ENCODE data around the gene CYSRT1. TPM values are rescaled to one million over a fixed set of nuclear protein-coding genes. Genes with fewer than 3 reads are reported as not detected.

The CYSRT1 gene
- total RNA-seq, 1 experiment from 2014 or later, result 1.7 TPM

- Histone ChIP-seq H3K27me3 (replicated peaks; ENCODE audit: control insufficient read depth, insufficient read depth, low read length) (no peaks in the 10 kb centered on the region), H3K4me1 (peaks cover 19% of the 10 kb centered on the region), H3K9me3 (no peaks in the 10 kb centered on the region), H3K4me3 (ENCODE audit: low read depth, low read length) (no peak within 1 kb of the TSS), H3K36me3 (ENCODE audit: control insufficient read depth, insufficient read depth, low read length) (no peaks in the 10 kb centered on the region)
- BruUV-seq (replicated peaks), result no TSS peak
- CTCF ChIA-PET, result no interaction called here
- H3K4me1 Mint-ChIP-seq (ENCODE audit: low read depth, unreplicated experiment), result peaks cover 7% of the 10 kb centered on the region
- TF ChIP-seq, protein P1, sequence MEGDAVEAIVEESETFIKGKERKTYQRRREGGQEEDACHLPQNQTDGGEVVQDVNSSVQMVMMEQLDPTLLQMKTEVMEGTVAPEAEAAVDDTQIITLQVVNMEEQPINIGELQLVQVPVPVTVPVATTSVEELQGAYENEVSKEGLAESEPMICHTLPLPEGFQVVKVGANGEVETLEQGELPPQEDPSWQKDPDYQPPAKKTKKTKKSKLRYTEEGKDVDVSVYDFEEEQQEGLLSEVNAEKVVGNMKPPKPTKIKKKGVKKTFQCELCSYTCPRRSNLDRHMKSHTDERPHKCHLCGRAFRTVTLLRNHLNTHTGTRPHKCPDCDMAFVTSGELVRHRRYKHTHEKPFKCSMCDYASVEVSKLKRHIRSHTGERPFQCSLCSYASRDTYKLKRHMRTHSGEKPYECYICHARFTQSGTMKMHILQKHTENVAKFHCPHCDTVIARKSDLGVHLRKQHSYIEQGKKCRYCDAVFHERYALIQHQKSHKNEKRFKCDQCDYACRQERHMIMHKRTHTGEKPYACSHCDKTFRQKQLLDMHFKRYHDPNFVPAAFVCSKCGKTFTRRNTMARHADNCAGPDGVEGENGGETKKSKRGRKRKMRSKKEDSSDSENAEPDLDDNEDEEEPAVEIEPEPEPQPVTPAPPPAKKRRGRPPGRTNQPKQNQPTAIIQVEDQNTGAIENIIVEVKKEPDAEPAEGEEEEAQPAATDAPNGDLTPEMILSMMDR (IDR thresholded peaks at IDR 0.05; ENCODE audit: insufficient read depth in 1 of 2, low read depth in 1 of 2, low read length in 1 of 2, severe bottlenecking in 1 of 2, unreplicated experiment in 1 of 2), result no peak
- no peak for DNase-seq
- intact Hi-C loops (cut with micrococcal nuclease; ENCODE audit: unreplicated experiment), result no loop called here
- H3K36me3 Mint-ChIP-seq (ENCODE audit: insufficient read depth, unreplicated experiment), result peaks cover 21% of the 10 kb centered on the region
- no peak within 1 kb of the TSS for H3K4me3 Mint-ChIP-seq (ENCODE audit: unreplicated experiment)
- H3K9me3 Mint-ChIP-seq (ENCODE audit: unreplicated experiment), result no peaks in the 10 kb centered on the region
- POLR2A ChIA-PET, result no interaction called here
- no peaks in the 10 kb centered on the region for H3K27me3 Mint-ChIP-seq (ENCODE audit: insufficient read depth, unreplicated experiment)
- no peak within 1 kb of the TSS for H3K27ac Mint-ChIP-seq (ENCODE audit: unreplicated experiment)
These were observed 26.2 kb downstream of the CYSRT1 start, which contains the start of gene STPG3 for GRCh38 chr9:137251194-137251461. STPG3 (plus strand) TSS chr9:137251286; CDS start chr9:137251287, 1 bp downstream.

DNA sequence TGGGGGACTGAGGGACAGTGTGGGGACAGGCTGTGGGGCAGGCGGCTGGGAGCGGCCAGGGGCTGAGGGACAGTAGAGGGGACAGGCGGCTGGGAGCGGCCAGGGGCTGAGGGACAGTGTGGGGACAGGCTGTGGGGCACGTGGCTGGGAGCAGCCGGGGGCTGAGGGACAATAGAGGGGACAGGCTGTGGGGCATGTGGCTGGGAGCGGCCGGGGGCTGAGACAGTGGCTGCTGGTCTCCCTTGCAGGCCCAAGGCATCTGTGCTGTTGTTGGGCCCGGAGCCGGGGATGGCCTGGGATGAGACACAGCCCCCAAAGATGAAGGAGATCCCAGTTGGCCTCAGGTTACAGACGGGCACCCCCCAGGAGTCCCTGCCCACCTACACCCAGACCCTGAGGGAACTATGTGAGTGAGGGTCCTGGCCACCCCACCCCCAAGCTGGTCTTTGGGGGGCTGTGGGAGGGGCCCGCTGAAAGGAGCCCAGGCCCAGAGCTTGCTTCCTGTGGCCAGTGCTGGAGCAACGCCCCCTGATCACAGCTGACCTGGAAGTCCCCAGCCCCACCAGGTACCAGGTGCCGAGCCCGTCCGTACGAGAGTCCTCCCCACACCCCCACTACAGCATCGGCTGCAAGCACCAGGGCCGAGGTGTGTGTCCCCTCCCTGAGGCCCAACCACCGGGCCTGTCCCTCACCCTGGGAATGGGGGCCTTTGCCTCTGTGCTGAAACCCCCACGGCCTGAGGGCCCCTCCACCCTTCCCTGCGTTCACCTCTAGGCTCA, 26.7 kb downstream of the CYSRT1 start:
- Histone ChIP-seq H3K27me3 (replicated peaks; ENCODE audit: control insufficient read depth, insufficient read depth, low read length) (no peaks in the 10 kb centered on the region), H3K4me3 (ENCODE audit: low read depth, low read length) (no peak overlapping the region), H3K36me3 (ENCODE audit: control insufficient read depth, insufficient read depth, low read length) (peaks cover 2% of the 10 kb centered on the region; the same call in 1 of the 2 replicates), H3K9me3 (no peaks in the 10 kb centered on the region), H3K4me1 (peaks cover 23% of the 10 kb centered on the region)
- TF ChIP-seq, protein P1 (IDR thresholded peaks at IDR 0.05; ENCODE audit: insufficient read depth in 1 of 2, low read depth in 1 of 2, low read length in 1 of 2, severe bottlenecking in 1 of 2, unreplicated experiment in 1 of 2), result no peak
- peaks cover 23% of the 10 kb centered on the region for H3K36me3 Mint-ChIP-seq (ENCODE audit: insufficient read depth, unreplicated experiment)
- POLR2A ChIA-PET, result interaction anchor here (0.5 kb wide), 1 partner anchor 11 kb away, joined by 5 read pairs; no protein-coding TSS in a partner anchor
- no peak overlapping the region for H3K27ac Mint-ChIP-seq (ENCODE audit: unreplicated experiment)
- H3K4me3 Mint-ChIP-seq (ENCODE audit: unreplicated experiment), result no peak overlapping the region
- H3K27me3 Mint-ChIP-seq (ENCODE audit: insufficient read depth, unreplicated experiment), result no peaks in the 10 kb centered on the region
- DNase-seq, result no peak
- BruUV-seq (replicated peaks), result no TSS peak
- H3K9me3 Mint-ChIP-seq (ENCODE audit: unreplicated experiment), result no peaks in the 10 kb centered on the region
- intact Hi-C loops (cut with micrococcal nuclease; ENCODE audit: unreplicated experiment), result no loop called here
- H3K4me1 Mint-ChIP-seq (ENCODE audit: low read depth, unreplicated experiment), result peaks cover 7% of the 10 kb centered on the region
- CTCF ChIA-PET, result interaction anchor here (0.6 to 3.3 kb wide), 3 partner anchors 15 to 576 kb away, joined by 4 to 24 read pairs (median 7); no protein-coding TSS in a partner anchor

DNA sequence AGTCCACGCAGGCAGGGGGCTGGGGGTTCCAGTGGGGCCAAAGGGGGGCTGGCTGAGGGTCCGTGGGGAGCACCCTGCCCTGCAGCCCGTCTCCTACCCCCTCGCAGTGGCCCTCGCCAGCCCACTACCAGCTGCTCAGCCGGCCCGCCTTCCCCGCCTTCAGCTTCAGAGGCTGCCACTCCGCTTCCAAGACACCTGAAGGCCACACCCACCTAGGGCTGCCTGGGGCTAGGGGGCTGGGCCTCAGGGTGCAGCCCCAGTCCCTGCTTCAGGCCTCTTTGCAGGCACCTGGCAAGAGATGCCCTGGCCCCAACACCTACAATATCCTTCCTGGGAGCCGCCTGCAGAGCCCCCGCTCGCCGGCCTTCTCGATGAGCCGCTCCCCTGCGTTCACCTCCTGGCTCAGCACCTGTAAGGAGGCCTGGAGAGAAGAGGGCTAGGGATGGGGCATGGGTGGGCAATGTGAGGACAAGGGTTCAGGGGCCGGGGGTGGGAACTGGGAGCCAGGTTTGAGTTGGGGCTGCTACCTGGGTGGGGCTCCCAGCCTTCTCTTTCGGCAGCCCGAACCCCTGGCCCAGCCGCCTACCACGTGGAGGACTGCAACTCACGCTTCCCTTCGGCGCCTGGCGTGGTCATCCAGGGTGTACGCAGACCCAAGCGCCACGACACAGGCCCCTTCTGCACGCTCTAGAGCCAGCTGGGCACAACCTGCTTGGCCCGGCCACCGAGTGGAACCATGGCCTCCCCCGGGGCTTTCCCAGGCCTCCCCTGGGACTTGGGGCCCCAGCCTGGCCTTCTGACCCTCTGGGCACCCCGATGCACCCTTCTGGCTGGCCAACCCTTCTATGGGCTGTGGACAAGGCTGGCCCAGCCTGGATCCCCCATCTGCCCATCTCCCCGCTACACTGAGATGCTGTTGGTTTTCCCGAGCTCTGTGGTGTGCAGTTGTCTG, 27.9 kb downstream of the CYSRT1 start:
- TF ChIP-seq, protein P1 (IDR thresholded peaks at IDR 0.05; ENCODE audit: insufficient read depth in 1 of 2, low read depth in 1 of 2, low read length in 1 of 2, severe bottlenecking in 1 of 2, unreplicated experiment in 1 of 2), result no peak
- Histone ChIP-seq H3K4me1 (peaks cover 23% of the 10 kb centered on the region), H3K9me3 (no peaks in the 10 kb centered on the region), H3K4me3 (ENCODE audit: low read depth, low read length) (no peak overlapping the region; the same call in 1 of the 2 replicates), H3K36me3 (ENCODE audit: control insufficient read depth, insufficient read depth, low read length) (peaks cover 2% of the 10 kb centered on the region; the same call in 1 of the 2 replicates), H3K27me3 (replicated peaks; ENCODE audit: control insufficient read depth, insufficient read depth, low read length) (no peaks in the 10 kb centered on the region)
- DNase-seq, result peak; percentile 57 to 67
- Mint-ChIP-seq H3K27me3 (ENCODE audit: insufficient read depth, unreplicated experiment) (no peaks in the 10 kb centered on the region), H3K9me3 (ENCODE audit: unreplicated experiment) (no peaks in the 10 kb centered on the region), H3K4me1 (ENCODE audit: low read depth, unreplicated experiment) (peaks cover 7% of the 10 kb centered on the region), H3K36me3 (ENCODE audit: insufficient read depth, unreplicated experiment) (peaks cover 34% of the 10 kb centered on the region), H3K4me3 (ENCODE audit: unreplicated experiment) (no peak overlapping the region), H3K27ac (ENCODE audit: unreplicated experiment) (peak overlapping the region; percentile 92)
- BruUV-seq (replicated peaks), result no TSS peak
- POLR2A ChIA-PET, result interaction anchor here (0.5 to 4.4 kb wide), 2 partner anchors 12 kb away, joined by 5 to 39 read pairs; partner anchors contain the start of gene TUBB4B
- intact Hi-C loops (cut with micrococcal nuclease; ENCODE audit: unreplicated experiment), result no loop called here
- CTCF ChIA-PET, result interaction anchor here (0.6 to 3.3 kb wide), 4 partner anchors 16 to 577 kb away, joined by 3 to 24 read pairs (median 6); no protein-coding TSS in a partner anchor
